HepG2 (cell line): ENCODE data around the gene CD244. TPM values are rescaled to one million over a fixed set of nuclear protein-coding genes. Genes with fewer than 3 reads are reported as not detected.

Source experiments
- ATAC-seq: fragments of 200-7000 bp; cut with Tn5 transposase; 3 replicates; pipeline ENCODE4 v1.9.1; 2020; ENCODE audit warnings: mild to moderate bottlenecking, moderate library complexity
- BruUV-seq: library from RNA; stranded (reverse); fragments of 400-500 nt; replicated peaks from 2 replicates; lab custom pipeline; 2021; lab: Mats Ljungman, UMichigan
- CTCF ChIA-PET: fragments of 300-600 bp; formaldehyde crosslinking; extraction: SDS; loops from one replicate; lab custom pipeline; 2021; ENCODE audit warnings: low total read pairs, inconsistent platforms, low intra/inter-chr PET ratio; lab: Yijun Ruan, JAX
- POLR2A ChIA-PET: fragments of 350-600 bp; sonication (Branson Sonifier 250); formaldehyde crosslinking; loops from one replicate; lab custom pipeline; 2020; ENCODE audit warnings: antibody characterized with exemption, inconsistent platforms; lab: Yijun Ruan, JAX
- DNase-seq: peaks from one replicate; pipeline ENCODE4 v3.0.0-alpha.2; 2015; ENCODE audit warnings: low spot score
- FAIRE-seq: peaks from 3 replicates; lab custom pipeline; 2011; peaks lifted over from hg19 to GRCh38; lab: Jason Lieb, UNC
- H2AFZ ChIP-seq: one replicate; pipeline ENCODE4 v1.6.1; 2011; ENCODE audit warnings: low read length, inconsistent platforms
- H3K27ac ChIP-seq: fragments of 300-600 bp; 3 replicates; pipeline ENCODE4 v1.8.0; 2011; ENCODE audit warnings: mixed run types, mild to moderate bottlenecking, mixed read lengths, low read length, inconsistent platforms; ENCODE audit not compliant: insufficient read depth; ENCODE audit errors: extremely low read length
- H3K27me3 ChIP-seq, 2 experiments: fragments of 200-600 bp in 1 of 2; 2 replicates in 1 of 2; 3 replicates in 1 of 2; pipeline versions ENCODE4 v1.6.0 to v1.8.0; 2011; ENCODE audit warnings: low read length in 2 of 2, mild to moderate bottlenecking in 2 of 2, moderate library complexity in 2 of 2, inconsistent platforms in 1 of 2; ENCODE audit not compliant: insufficient read depth in 2 of 2, control insufficient read depth in 1 of 2
- H3K36me3 ChIP-seq, 2 experiments: fragments of 200-600 bp in 1 of 2; replicated peaks in 1 of 2; 2 replicates in 1 of 2; 3 replicates in 1 of 2; pipeline versions ENCODE4 v1.5.1 to v1.8.0; 2011; ENCODE audit warnings: low read length in 2 of 2, inconsistent platforms in 1 of 2; ENCODE audit not compliant: insufficient read depth in 2 of 2, control insufficient read depth in 1 of 2
- H3K4me1 ChIP-seq: 2 replicates; pipeline ENCODE4 v1.5.1; 2012; ENCODE audit warnings: low read length, inconsistent platforms; ENCODE audit not compliant: insufficient read depth
- H3K4me2 ChIP-seq: 2 replicates; pipeline ENCODE4 v1.6.0; 2011; ENCODE audit warnings: low read depth, low read length, inconsistent platforms
- H3K4me3 ChIP-seq, 3 experiments: fragments of 200-600 bp in 1 of 3; sonication (generic), shearing (Covaris generic) in 1 of 3; replicated peaks in 1 of 3; 2 replicates each; pipeline ENCODE4 v1.5.1; 2011 to 2016; ENCODE audit warnings: low read length in 3 of 3, inconsistent platforms in 2 of 3, low read depth in 2 of 3, mild to moderate bottlenecking in 2 of 3, control low read depth in 1 of 3, mixed read lengths in 1 of 3; ENCODE audit not compliant: insufficient read depth in 1 of 3
- H3K79me2 ChIP-seq: one replicate; pipeline ENCODE4 v1.6.1; 2011; ENCODE audit warnings: low read length, inconsistent platforms; ENCODE audit not compliant: insufficient read depth
- H3K9ac ChIP-seq: 2 replicates; pipeline ENCODE4 v1.6.0; 2011; ENCODE audit warnings: mild to moderate bottlenecking, low read depth, low read length, inconsistent platforms; ENCODE audit not compliant: insufficient read depth
- H3K9me3 ChIP-seq: 2 replicates; pipeline ENCODE4 v1.5.1; 2012; ENCODE audit warnings: mild to moderate bottlenecking, low read length
- H4K20me1 ChIP-seq: 2 replicates; pipeline ENCODE4 v1.6.0; 2011; ENCODE audit warnings: inconsistent platforms, mild to moderate bottlenecking, low read length, moderate library complexity; ENCODE audit not compliant: insufficient read depth
- BCL6 ChIP-seq: IDR thresholded peaks from 2 replicates; pipeline ENCODE4 v1.6.1; 2016; ENCODE audit warnings: missing genetic modification reagents, missing compliant biosample characterization
- CREM ChIP-seq, 2 experiments: sonication (generic) in 1 of 2; formaldehyde crosslinking in 1 of 2; IDR thresholded peaks; 2 replicates each; pipeline versions ENCODE4 v1.4.0 to v1.6.1; 2016 to 2020; ENCODE audit warnings: antibody characterized with exemption in 1 of 2, mild to moderate bottlenecking in 1 of 2, missing genetic modification reagents in 1 of 2
- FIP1L1 ChIP-seq: fragments of 200-400 bp; formaldehyde crosslinking; IDR thresholded peaks from 2 replicates; pipeline ENCODE4 v1.6.1; 2018; ENCODE audit warnings: low read depth, mild to moderate bottlenecking, low read length, moderate library complexity, borderline replicate concordance; ENCODE audit not compliant: insufficient read depth
- HHEX ChIP-seq: IDR thresholded peaks from 2 replicates; pipeline ENCODE4 v1.6.1; 2016; ENCODE audit warnings: control low read depth
- IKZF1 ChIP-seq: fragments of 450-650 bp; IDR thresholded peaks from 2 replicates; pipeline ENCODE4 v1.7.1; 2016
- NR2F6 ChIP-seq, 2 experiments: IDR thresholded peaks; 2 replicates each; pipeline ENCODE4 v1.6.1; 2016; ENCODE audit warnings: antibody characterized with exemption in 1 of 2, mild to moderate bottlenecking in 1 of 2
- SMARCE1 ChIP-seq: fragments of 450-650 bp; IDR thresholded peaks from 2 replicates; pipeline ENCODE4 v1.6.1; 2017; ENCODE audit warnings: borderline replicate concordance
- TP53 ChIP-seq: sonication (generic); formaldehyde crosslinking; conservative IDR thresholded peaks from 2 replicates; pipeline ENCODE4 v1.4.0; 2020; ENCODE audit warnings: missing genetic modification reagents
- ZBTB26 ChIP-seq: IDR thresholded peaks from 2 replicates; pipeline ENCODE4 v1.6.1; 2016; ENCODE audit warnings: missing compliant biosample characterization, missing genetic modification reagents, borderline replicate concordance
- ZEB1 ChIP-seq: IDR thresholded peaks from 2 replicates; pipeline ENCODE4 v1.6.1; 2012; ENCODE audit warnings: mild to moderate bottlenecking, low read depth, inconsistent platforms; ENCODE audit not compliant: insufficient replicate concordance
- ZFAT ChIP-seq: sonication (generic); formaldehyde crosslinking; conservative IDR thresholded peaks from 2 replicates; pipeline ENCODE4 v1.8.1; 2023; ENCODE audit warnings: missing genetic modification reagents, inconsistent platforms
- ZFP1 ChIP-seq: IDR thresholded peaks from 2 replicates; pipeline ENCODE4 v1.6.1; 2016
- ZNF18 ChIP-seq: sonication (generic); formaldehyde crosslinking; IDR thresholded peaks from 2 replicates; pipeline ENCODE4 v1.8.0; 2022; ENCODE audit warnings: mild to moderate bottlenecking, missing genetic modification reagents; ENCODE audit not compliant: insufficient replicate concordance
- ZNF232 ChIP-seq: sonication (generic); formaldehyde crosslinking; IDR thresholded peaks from 2 replicates; pipeline ENCODE4 v1.4.0; 2020; ENCODE audit warnings: missing genetic modification reagents, borderline replicate concordance
- ZNF251 ChIP-seq: sonication (generic); formaldehyde crosslinking; IDR thresholded peaks from 2 replicates; pipeline ENCODE4 v1.9.0; 2021; ENCODE audit warnings: mild to moderate bottlenecking, missing genetic modification reagents
- ZNF367 ChIP-seq: sonication (generic); formaldehyde crosslinking; IDR thresholded peaks from 2 replicates; pipeline ENCODE4 v1.4.0; 2020; ENCODE audit warnings: missing genetic modification reagents, borderline replicate concordance
- ZNF672 ChIP-seq: sonication (generic); formaldehyde crosslinking; IDR thresholded peaks from 2 replicates; pipeline ENCODE4 v1.8.1; 2022; ENCODE audit warnings: missing genetic modification reagents
- ZNF879 ChIP-seq: sonication (generic); formaldehyde crosslinking; IDR thresholded peaks from 2 replicates; pipeline ENCODE4 v1.8.1; 2023; ENCODE audit warnings: missing genetic modification reagents
- WGBS: methylation state at CpG from one replicate; pipeline ENCODE4 v1.1.6; 2017; ENCODE audit warnings: low lambda C conversion rate; 5-methylcytosine and 5-hydroxymethylcytosine counted together
- in situ Hi-C: cut with HindIII; loops from 2 replicates; pipeline ENCODE4 v1.10.0; 2017; ENCODE audit warnings: low pct_unique_long_range_greater_than_20kb; ENCODE audit not compliant: extremely low pct_ligation_motif_present
- intact Hi-C: fragments of 100-400 bp; cut with micrococcal nuclease; formaldehyde crosslinking; loops from one replicate; pipeline ENCODE4 v1.10.0; 2022; ENCODE audit not compliant: unreplicated experiment
- polyA plus RNA-seq, 8 experiments: library from polyadenylated mRNA; depleted of rRNA in 3 of 8; stranded (reverse) in 7 of 8; unstranded in 1 of 8; fragments of >200 nt; fragmentation: Illumina TruSeq in 4 of 8; extraction: Trizol in 4 of 8; gene quantifications; 2 replicates each; pipeline versions ENCODE4 v1.2.1 to v1.2.3, GENCODE V29; 2011 to 2016; ENCODE audit warnings: low read depth in 4 of 8, missing spikeins in 1 of 8, mixed read lengths in 1 of 8; ENCODE audit not compliant: insufficient read depth in 1 of 8
- total RNA-seq, 5 experiments: library from RNA; depleted of rRNA; stranded (reverse); fragments of >200 nt; fragmentation: Illumina TruSeq; extraction: Trizol; gene quantifications; 2 replicates each; pipeline ENCODE4 v1.2.3, GENCODE V29; 2016; ENCODE audit warnings: low read depth in 1 of 5
- TF ChIP-seq, protein P1 (sequence below): IDR thresholded peaks from 2 replicates; pipeline ENCODE4 v1.6.1; 2016; ENCODE audit warnings: mild to moderate bottlenecking, missing biosample characterization, missing genetic modification reagents

CD244 gene
- total and polyA plus RNA-seq, 2 of the 13 experiments (the other 11 are each of a cell fraction or from before 2014, with no cell fraction given), result 0.09 TPM; not detected in 1

GRCh38 chr1:160874935-160875334 lies 12.2 kb upstream of the CD244 start:
- FAIRE-seq, result no peak
- Histone ChIP-seq H4K20me1 (no peaks in the 10 kb centered on the region), H3K4me2 (no peak overlapping the region), H2AFZ (no peak overlapping the region), H3K9me3 (no peaks in the 10 kb centered on the region), H3K36me3 (no peaks in the 10 kb centered on the region)
- WGBS, result 24% methylated on average over 3 of the region's 3 CpGs
- in situ Hi-C loops, result no loop called here
- TF ChIP-seq BCL6 (CRISPR knock-in tag), result no peak
- no peak for TF ChIP-seq CREM (IDR thresholded peaks at IDR 0.05)
- no peak for TF ChIP-seq CREM (CRISPR knock-in tag; IDR thresholded peaks at IDR 0.05)
- TF ChIP-seq ZNF18 (CRISPR knock-in tag), result no peak
- no peak for TF ChIP-seq IKZF1
- no peak for TF ChIP-seq ZNF232 (CRISPR knock-in tag)
- no peak for TF ChIP-seq TP53 (CRISPR knock-in tag)
- TF ChIP-seq ZNF879, result no peak
- no peak for TF ChIP-seq ZNF367 (CRISPR knock-in tag)
- no peak for TF ChIP-seq HHEX (CRISPR knock-in tag)
- no peak for TF ChIP-seq ZNF251 (CRISPR knock-in tag)
- TF ChIP-seq ZNF672 (CRISPR knock-in tag), result no peak
- TF ChIP-seq ZFAT (CRISPR knock-in tag), result no peak
- TF ChIP-seq NR2F6 (IDR thresholded peaks at IDR 0.05), result no peak
- TF ChIP-seq NR2F6 (CRISPR knock-in tag; IDR thresholded peaks at IDR 0.05), result no peak
- TF ChIP-seq, protein P1, sequence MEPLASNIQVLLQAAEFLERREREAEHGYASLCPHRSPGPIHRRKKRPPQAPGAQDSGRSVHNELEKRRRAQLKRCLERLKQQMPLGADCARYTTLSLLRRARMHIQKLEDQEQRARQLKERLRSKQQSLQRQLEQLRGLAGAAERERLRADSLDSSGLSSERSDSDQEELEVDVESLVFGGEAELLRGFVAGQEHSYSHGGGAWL (CRISPR knock-in tag), result no peak
- no peak for TF ChIP-seq ZBTB26 (CRISPR knock-in tag)
- TF ChIP-seq FIP1L1, result no peak
- TF ChIP-seq ZFP1, result no peak
- no peak for TF ChIP-seq ZEB1
- no peak for TF ChIP-seq SMARCE1
- TF ChIP-seq, all 625 proteins: peak for 0
- POLR2A ChIA-PET, result no interaction called here
- DNase-seq (no peak), ATAC-seq (no peak)
- H3K27me3 ChIP-seq, result no peaks in the 10 kb centered on the region; a peak in 1 of 5 replicates
- intact Hi-C loops, result no loop called here
- H3K27ac ChIP-seq, result no peak overlapping the region
- no peak overlapping the region for H3K4me3 ChIP-seq
- no TSS peak for BruUV-seq
- CTCF ChIA-PET, result no interaction called here
- H3K4me1 ChIP-seq, result no peaks in the 10 kb centered on the region
- no peak overlapping the region for H3K9ac ChIP-seq
- no peaks in the 10 kb centered on the region for H3K79me2 ChIP-seq
